D721Med (cell line): ENCODE measurements around the gene SFMBT2.

Experiments used
- DNase-seq: peaks from one replicate; pipeline ENCODE4 v3.0.0; 2011; ENCODE audit warnings: low spot score; ENCODE audit not compliant: insufficient read length
- FAIRE-seq: peaks from 2 replicates; lab custom pipeline; 2011; peaks lifted over from hg19 to GRCh38; lab: Jason Lieb, UNC
- CTCF ChIP-seq: IDR thresholded peaks from 2 replicates; pipeline ENCODE4 v1.5.1; 2012; ENCODE audit warnings: mild to moderate bottlenecking, control low read depth; ENCODE audit not compliant: insufficient read depth; ENCODE audit errors: missing control alignments

Gene SFMBT2

GRCh38 chr10:7357193-7357592 is 53.6 kb downstream of the SFMBT2 start:
- DNase-seq = no peak
- no peak for FAIRE-seq
- TF ChIP-seq CTCF = no peak

- FAIRE-seq = no peak
- no peak for DNase-seq
- TF ChIP-seq CTCF = no peak
These were observed 56.3 kb downstream of the SFMBT2 start for GRCh38 chr10:7354330-7355047.

GRCh38 chr10:7351894-7352293 is 58.9 kb downstream of the SFMBT2 start:
- FAIRE-seq (no peak), DNase-seq (no peak)
- no peak for TF ChIP-seq CTCF

GRCh38 chr10:7350541-7351195 is 60.2 kb downstream of the SFMBT2 start:
- FAIRE-seq (no peak), DNase-seq (no peak)
- no peak for TF ChIP-seq CTCF

- DNase-seq (no peak), FAIRE-seq (no peak)
- TF ChIP-seq CTCF = no peak
These were observed 65.1 kb downstream of the SFMBT2 start for GRCh38 chr10:7345717-7346116.

GRCh38 chr10:7343040-7343439 is 67.8 kb downstream of the SFMBT2 start:
- no peak for TF ChIP-seq CTCF
- FAIRE-seq (no peak), DNase-seq (no peak)
